BE2C (cell line): ENCODE results near the gene SIL1.
"Not testable (repeated sequence)": the region's sequence is repeated elsewhere in the genome, so short reads cannot be mapped to it uniquely, and the experiment has no call there.

ENCODE experiments used
- DNase-seq: peaks from one replicate; pipeline ENCODE4 v3.0.0-alpha.2; 2020
- H3K27me3 ChIP-seq: fragments of 250-450 bp; sonication (Bioruptor Pico); 2 replicates; pipeline ENCODE4 v1.5.1; 2020; ENCODE audit warnings: mild to moderate bottlenecking
- H3K36me3 ChIP-seq: fragments of 250-450 bp; sonication (Bioruptor Pico); 2 replicates; pipeline ENCODE4 v1.5.1; 2020; ENCODE audit warnings: mild to moderate bottlenecking
- H3K4me1 ChIP-seq: fragments of 250-450 bp; sonication (Bioruptor Pico); 2 replicates; pipeline ENCODE4 v1.5.1; 2020
- H3K4me3 ChIP-seq: 2 replicates; pipeline ENCODE4 v1.5.1; 2011; ENCODE audit warnings: low read depth, low read length
- H3K9me3 ChIP-seq: fragments of 250-450 bp; sonication (Bioruptor Pico); 2 replicates; pipeline ENCODE4 v1.5.1; 2020
- CTCF ChIP-seq: IDR thresholded peaks from 2 replicates; pipeline ENCODE4 v1.5.1; 2012; ENCODE audit warnings: mild to moderate bottlenecking, low read depth, low read length

SIL1 gene

GRCh38 chr5:139193928-139194327 is 4.2 kb downstream of the SIL1 start:
- Histone ChIP-seq H3K4me3 (no peak overlapping the region), H3K4me1 (peaks cover 4% of the 10 kb centered on the region; the same call in 1 of the 2 replicates), H3K36me3 (no peaks in the 10 kb centered on the region), H3K27me3 (no peaks in the 10 kb centered on the region), H3K9me3 (no peaks in the 10 kb centered on the region)
- peak; percentile 41 for TF ChIP-seq CTCF
- no peak for DNase-seq

- not testable (repeated sequence) for H3K4me1 ChIP-seq
Measured at GRCh38 chr5:139192906-139193305, 5.3 kb downstream of the SIL1 start.

GRCh38 chr5:139191954-139192353 is 6.2 kb downstream of the SIL1 start:
- H3K4me3 ChIP-seq, H3K27me3 ChIP-seq, DNase-seq, H3K4me1 ChIP-seq, H3K9me3 ChIP-seq, H3K36me3 ChIP-seq: not testable (repeated sequence)

More at GRCh38 chr5:139192906-139193305, 5.3 kb downstream of the SIL1 start:
- H3K4me3 ChIP-seq, DNase-seq, H3K9me3 ChIP-seq, H3K36me3 ChIP-seq, H3K27me3 ChIP-seq: not testable (repeated sequence)

GRCh38 chr5:139190125-139190524 is 8.0 kb downstream of the SIL1 start:
- no peak for DNase-seq
- H3K4me1 ChIP-seq, result peaks cover 5% of the 10 kb centered on the region
- no peaks in the 10 kb centered on the region for H3K27me3 ChIP-seq
- no peak for TF ChIP-seq CTCF
- no peaks in the 10 kb centered on the region for H3K9me3 ChIP-seq
- H3K36me3 ChIP-seq, result no peaks in the 10 kb centered on the region
- H3K4me3 ChIP-seq, result no peak overlapping the region

- no peak for TF ChIP-seq CTCF
- Histone ChIP-seq H3K4me3 (no peak overlapping the region), H3K9me3 (no peaks in the 10 kb centered on the region), H3K36me3 (no peaks in the 10 kb centered on the region), H3K4me1 (peaks cover 5% of the 10 kb centered on the region), H3K27me3 (no peaks in the 10 kb centered on the region)
- DNase-seq, result no peak
Measured at GRCh38 chr5:139188558-139189270, 9.5 kb downstream of the SIL1 start.

GRCh38 chr5:139186752-139187326 is 11.3 kb downstream of the SIL1 start:
- Histone ChIP-seq H3K27me3 (no peaks in the 10 kb centered on the region), H3K4me1 (peaks cover 7% of the 10 kb centered on the region), H3K9me3 (no peaks in the 10 kb centered on the region), H3K4me3 (no peak overlapping the region), H3K36me3 (no peaks in the 10 kb centered on the region)
- TF ChIP-seq CTCF, result no peak
- no peak for DNase-seq

- no peak for TF ChIP-seq CTCF
- no peak overlapping the region for H3K4me3 ChIP-seq
- H3K36me3 ChIP-seq, result no peaks in the 10 kb centered on the region
- DNase-seq, result no peak
- peaks cover 13% of the 10 kb centered on the region for H3K4me1 ChIP-seq
- H3K9me3 ChIP-seq, result no peaks in the 10 kb centered on the region
- no peaks in the 10 kb centered on the region for H3K27me3 ChIP-seq
Measured at GRCh38 chr5:139186261-139186660, 11.9 kb downstream of the SIL1 start.
